Caki2 (cell line): ENCODE results near the gene SPATA33. TPM values are rescaled to one million over a fixed set of nuclear protein-coding genes. Genes with fewer than 3 reads are reported as not detected.

Experiments
- DNase-seq: peaks from one replicate; pipeline ENCODE4 v3.0.0-alpha.2; 2015; ENCODE audit warnings: low read depth
- in situ Hi-C: cut with HindIII; loops from 2 replicates; pipeline ENCODE4 v1.10.0; 2016; ENCODE audit warnings: low sequenced_read_pairs, low pct_unique_long_range_greater_than_20kb, mixed read lengths
- total RNA-seq: library from RNA; depleted of rRNA; stranded (reverse); fragments of >200 nt; shearing (Covaris generic); gene quantifications from 2 replicates; pipeline ENCODE4 v1.2.3, GENCODE V29; 2014; ENCODE audit warnings: low replicate concordance; rRNA removed

The SPATA33 gene
- total RNA-seq, 1 experiment from 2014 or later = 21.9 TPM

DNA sequence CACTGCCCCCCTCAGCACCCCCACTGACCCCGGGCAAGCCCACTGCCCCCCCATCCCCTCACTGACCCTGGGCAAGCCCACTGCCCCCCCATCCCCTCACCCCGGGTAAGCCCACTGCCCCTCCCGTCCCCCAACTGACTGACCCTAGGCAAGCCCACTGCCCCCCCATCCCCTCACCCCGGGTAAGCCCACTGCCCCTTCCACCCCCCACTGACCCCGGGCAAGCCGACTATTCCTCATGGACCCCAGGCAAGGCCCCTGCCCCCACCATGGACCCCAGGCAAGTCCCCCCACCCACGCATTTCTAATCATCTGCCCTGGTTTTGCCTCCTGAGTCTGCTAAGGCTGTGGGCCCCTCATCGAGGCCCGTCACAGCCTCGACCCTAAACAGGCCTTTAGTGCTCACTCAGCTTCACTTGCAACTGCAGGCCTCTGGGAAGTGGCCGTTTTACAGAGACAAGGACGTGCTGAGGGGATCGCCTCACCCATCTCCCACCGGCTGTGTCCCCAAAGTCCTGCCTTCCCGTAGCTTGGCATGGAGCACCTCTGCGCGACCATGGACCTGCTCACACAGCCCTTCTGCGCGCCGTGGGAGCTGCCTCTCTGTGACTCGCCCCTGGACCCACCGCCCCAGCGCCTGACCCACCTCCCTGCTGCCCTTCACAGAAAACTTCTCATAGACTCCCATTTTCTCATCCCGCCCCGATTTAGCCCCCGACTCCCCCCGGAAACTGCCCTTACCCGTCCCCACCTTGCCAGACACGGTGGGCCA, 59.5 kb downstream of the SPATA33 start:
- DNase-seq = no peak
- in situ Hi-C loops = no loop called here

- no peak for DNase-seq
- in situ Hi-C loops = no loop called here
Observed at GRCh38 chr16:89717688-89718505, 60.3 kb downstream of the SPATA33 start.

Other genes starting within 250 kb of the SPATA33 start
- gene ANKRD11, start 167.3 kb upstream of the SPATA33 start, total RNA-seq = 48.0 and 56.3 TPM in 2 replicates
- gene SPG7, start 149.4 kb upstream of the SPATA33 start, total RNA-seq = 58.6 and 65.0 TPM in 2 replicates
- gene RPL13, start 97.2 kb upstream of the SPATA33 start, total RNA-seq = 4,469 and 5,108 TPM in 2 replicates
- gene CPNE7, start 82.1 kb upstream of the SPATA33 start, total RNA-seq = 9.4 and 15.9 TPM in 2 replicates
- gene DPEP1, start 44.2 kb upstream of the SPATA33 start, total RNA-seq = not detected in 2 replicates
- gene CHMP1A, start 128 bp upstream of the SPATA33 start, total RNA-seq = 159 and 214 TPM in 2 replicates
- 48.7 and 65.2 TPM in 2 replicates for gene CDK10, start 28.9 kb downstream of the SPATA33 start, total RNA-seq
- 26.2 and 37.4 TPM in 2 replicates for gene SPATA2L, start 43.9 kb downstream of the SPATA33 start, total RNA-seq
- 13.5 and 19.1 TPM in 2 replicates for gene VPS9D1, start 63.1 kb downstream of the SPATA33 start, total RNA-seq
- 7.6 and 12.9 TPM in 2 replicates for gene ZNF276, start 63.7 kb downstream of the SPATA33 start, total RNA-seq
- gene FANCA, start 158.8 kb downstream of the SPATA33 start, total RNA-seq = 33.5 and 36.8 TPM in 2 replicates
- 6.0 and 13.1 TPM in 2 replicates for gene SPIRE2, start 170.6 kb downstream of the SPATA33 start, total RNA-seq
- 141 and 237 TPM in 2 replicates for gene TCF25, start 215.8 kb downstream of the SPATA33 start, total RNA-seq